ENCODE results near the gene MDGA2.

DNA sequence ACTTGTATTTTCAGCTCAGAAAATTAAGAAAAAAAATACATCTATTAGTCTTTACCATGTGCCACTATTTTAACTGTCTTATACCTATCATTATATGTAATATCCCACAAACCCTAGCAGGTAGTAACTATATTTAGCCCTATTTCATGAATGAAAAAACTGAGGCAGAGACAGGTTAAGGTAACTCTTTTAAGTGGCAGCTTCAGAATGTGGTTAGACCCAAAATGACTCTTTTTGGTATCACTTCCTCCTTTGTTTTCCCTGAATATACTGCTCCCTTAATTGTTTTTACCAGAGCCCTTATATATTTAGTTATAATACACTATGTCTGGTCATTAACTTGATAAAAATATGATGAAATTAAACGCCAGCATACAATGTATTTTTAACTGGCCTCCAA is 788.3 kb downstream of the MDGA2 start:
- TF ChIP-seq, protein P1, sequence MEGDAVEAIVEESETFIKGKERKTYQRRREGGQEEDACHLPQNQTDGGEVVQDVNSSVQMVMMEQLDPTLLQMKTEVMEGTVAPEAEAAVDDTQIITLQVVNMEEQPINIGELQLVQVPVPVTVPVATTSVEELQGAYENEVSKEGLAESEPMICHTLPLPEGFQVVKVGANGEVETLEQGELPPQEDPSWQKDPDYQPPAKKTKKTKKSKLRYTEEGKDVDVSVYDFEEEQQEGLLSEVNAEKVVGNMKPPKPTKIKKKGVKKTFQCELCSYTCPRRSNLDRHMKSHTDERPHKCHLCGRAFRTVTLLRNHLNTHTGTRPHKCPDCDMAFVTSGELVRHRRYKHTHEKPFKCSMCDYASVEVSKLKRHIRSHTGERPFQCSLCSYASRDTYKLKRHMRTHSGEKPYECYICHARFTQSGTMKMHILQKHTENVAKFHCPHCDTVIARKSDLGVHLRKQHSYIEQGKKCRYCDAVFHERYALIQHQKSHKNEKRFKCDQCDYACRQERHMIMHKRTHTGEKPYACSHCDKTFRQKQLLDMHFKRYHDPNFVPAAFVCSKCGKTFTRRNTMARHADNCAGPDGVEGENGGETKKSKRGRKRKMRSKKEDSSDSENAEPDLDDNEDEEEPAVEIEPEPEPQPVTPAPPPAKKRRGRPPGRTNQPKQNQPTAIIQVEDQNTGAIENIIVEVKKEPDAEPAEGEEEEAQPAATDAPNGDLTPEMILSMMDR (IDR thresholded peaks at IDR 0.05): no peak
- no peak for TF ChIP-seq POLR2A (IDR thresholded peaks at IDR 0.05)
- no peak for TF ChIP-seq POLR2AphosphoS5 (IDR thresholded peaks at IDR 0.05)

Measured in stomach (tissue), 4 donors.